Duodenal mucosa (tissue), 2 donors: Measurements from ENCODE around the gene OR9G4.

Source experiments
- H3K27ac ChIP-seq: one replicate; pipeline ENCODE4 v1.7.0; 2013; ENCODE audit warnings: low read depth, low read length
- H3K27me3 ChIP-seq, 2 donors: one replicate each; pipeline ENCODE4 v1.7.0; 2013; ENCODE audit warnings: low read length in 2 of 2, control low read depth in 1 of 2; ENCODE audit not compliant: insufficient read depth in 2 of 2, control insufficient read depth in 1 of 2
- H3K36me3 ChIP-seq, 2 donors: one replicate each; pipeline ENCODE4 v1.7.0; 2013; ENCODE audit warnings: low read length in 2 of 2, control low read depth in 1 of 2; ENCODE audit not compliant: insufficient read depth in 2 of 2, control insufficient read depth in 1 of 2
- H3K4me1 ChIP-seq, 2 donors: one replicate each; pipeline ENCODE4 v1.7.0; 2013; ENCODE audit warnings: low read length in 2 of 2, control low read depth in 1 of 2; ENCODE audit not compliant: insufficient read depth in 2 of 2, control insufficient read depth in 1 of 2
- H3K4me3 ChIP-seq, 2 donors: one replicate each; pipeline ENCODE4 v1.7.0; 2013; ENCODE audit warnings: low read length in 2 of 2, low read depth in 1 of 2
- H3K9ac ChIP-seq, 2 donors: one replicate each; pipeline ENCODE4 v1.7.0; 2013; ENCODE audit warnings: low read length in 2 of 2, low read depth in 1 of 2
- H3K9me3 ChIP-seq, 2 donors: one replicate each; pipeline ENCODE4 v1.7.0; 2013; ENCODE audit warnings: low read length in 2 of 2, control low read depth in 1 of 2; ENCODE audit not compliant: control insufficient read depth in 1 of 2

OR9G4 gene

GRCh38 chr11:56716379-56716854, 32.1 kb downstream of the OR9G4 start:
- Histone ChIP-seq H3K27ac (no peak overlapping the region), H3K4me3 (no peak overlapping the region), H3K9me3 (peaks cover 0 to 5% of the 10 kb centered on the region in 2 donors), H3K4me1 (no peaks in the 10 kb centered on the region), H3K9ac (no peak overlapping the region), H3K27me3 (no peaks in the 10 kb centered on the region), H3K36me3 (no peaks in the 10 kb centered on the region)

GRCh38 chr11:56714206-56714605, 34.3 kb downstream of the OR9G4 start:
- H3K9ac ChIP-seq = no peak overlapping the region
- no peaks in the 10 kb centered on the region for H3K36me3 ChIP-seq
- peaks cover 0 to 5% of the 10 kb centered on the region in 2 donors for H3K9me3 ChIP-seq
- no peaks in the 10 kb centered on the region for H3K27me3 ChIP-seq
- no peak overlapping the region for H3K4me3 ChIP-seq
- no peak overlapping the region for H3K27ac ChIP-seq
- no peaks in the 10 kb centered on the region for H3K4me1 ChIP-seq

GRCh38 chr11:56706486-56706885, 42.0 kb downstream of the OR9G4 start:
- H3K27me3 ChIP-seq = no peaks in the 10 kb centered on the region
- H3K27ac ChIP-seq = no peak overlapping the region
- H3K4me1 ChIP-seq = no peaks in the 10 kb centered on the region
- H3K9me3 ChIP-seq = peaks cover 2 to 7% of the 10 kb centered on the region in 2 donors
- no peaks in the 10 kb centered on the region for H3K36me3 ChIP-seq
- H3K9ac ChIP-seq = no peak overlapping the region
- no peak overlapping the region for H3K4me3 ChIP-seq

GRCh38 chr11:56705784-56706396, 42.6 kb downstream of the OR9G4 start:
- Histone ChIP-seq H3K36me3 (no peaks in the 10 kb centered on the region), H3K9me3 (peaks cover 2 to 7% of the 10 kb centered on the region in 2 donors), H3K4me1 (no peaks in the 10 kb centered on the region), H3K27ac (no peak overlapping the region), H3K4me3 (no peak overlapping the region), H3K9ac (no peak overlapping the region), H3K27me3 (no peaks in the 10 kb centered on the region)

GRCh38 chr11:56700914-56701485, 47.5 kb downstream of the OR9G4 start:
- no peak overlapping the region for H3K9ac ChIP-seq
- no peaks in the 10 kb centered on the region for H3K36me3 ChIP-seq
- H3K4me1 ChIP-seq = no peaks in the 10 kb centered on the region
- peaks cover 2 to 3% of the 10 kb centered on the region in 2 donors for H3K9me3 ChIP-seq
- H3K4me3 ChIP-seq = no peak overlapping the region
- no peaks in the 10 kb centered on the region for H3K27me3 ChIP-seq
- no peak overlapping the region for H3K27ac ChIP-seq

GRCh38 chr11:56700242-56700913, 48.1 kb downstream of the OR9G4 start:
- no peak overlapping the region for H3K4me3 ChIP-seq
- H3K27ac ChIP-seq = no peak overlapping the region
- no peaks in the 10 kb centered on the region for H3K4me1 ChIP-seq
- peaks cover 2 to 3% of the 10 kb centered on the region in 2 donors for H3K9me3 ChIP-seq
- no peak overlapping the region for H3K9ac ChIP-seq
- no peaks in the 10 kb centered on the region for H3K27me3 ChIP-seq
- no peaks in the 10 kb centered on the region for H3K36me3 ChIP-seq

- H3K4me1 ChIP-seq = no peaks in the 10 kb centered on the region
- H3K27me3 ChIP-seq = no peaks in the 10 kb centered on the region
- no peak within 1 kb of the TSS for H3K27ac ChIP-seq
- peaks cover 0 to 3% of the 10 kb centered on the region in 2 donors for H3K9me3 ChIP-seq
- no peak within 1 kb of the TSS for H3K4me3 ChIP-seq
- H3K36me3 ChIP-seq = no peaks in the 10 kb centered on the region
- no peak within 1 kb of the TSS for H3K9ac ChIP-seq
Observed at GRCh38 chr11:56698795-56699194, 49.7 kb downstream of the OR9G4 start, which contains the start of gene OR9G1. Gene OR9G1 (plus strand): TSS chr11:56699095. CDS start chr11:56700388, 1,293 bp downstream.

- Histone ChIP-seq H3K36me3 (no peaks in the 10 kb centered on the region), H3K4me1 (no peaks in the 10 kb centered on the region), H3K27ac (no peak overlapping the region)
Observed at GRCh38 chr11:56693428-56693827, 55.1 kb downstream of the OR9G4 start.

More at GRCh38 chr11:56693428-56693827, 55.1 kb downstream of the OR9G4 start:
- Histone ChIP-seq H3K9me3 (no peaks in the 10 kb centered on the region), H3K4me3 (no peak overlapping the region), H3K27me3 (no peaks in the 10 kb centered on the region), H3K9ac (no peak overlapping the region)
